ENCODE results near the gene FOXP1. TPM values are rescaled to one million over a fixed set of nuclear protein-coding genes. Genes with fewer than 3 reads are reported as not detected.

Gene FOXP1
- total and polyA plus RNA-seq, 8 donors, result 13.4 to 74.1 (median 44.1) TPM

DNA sequence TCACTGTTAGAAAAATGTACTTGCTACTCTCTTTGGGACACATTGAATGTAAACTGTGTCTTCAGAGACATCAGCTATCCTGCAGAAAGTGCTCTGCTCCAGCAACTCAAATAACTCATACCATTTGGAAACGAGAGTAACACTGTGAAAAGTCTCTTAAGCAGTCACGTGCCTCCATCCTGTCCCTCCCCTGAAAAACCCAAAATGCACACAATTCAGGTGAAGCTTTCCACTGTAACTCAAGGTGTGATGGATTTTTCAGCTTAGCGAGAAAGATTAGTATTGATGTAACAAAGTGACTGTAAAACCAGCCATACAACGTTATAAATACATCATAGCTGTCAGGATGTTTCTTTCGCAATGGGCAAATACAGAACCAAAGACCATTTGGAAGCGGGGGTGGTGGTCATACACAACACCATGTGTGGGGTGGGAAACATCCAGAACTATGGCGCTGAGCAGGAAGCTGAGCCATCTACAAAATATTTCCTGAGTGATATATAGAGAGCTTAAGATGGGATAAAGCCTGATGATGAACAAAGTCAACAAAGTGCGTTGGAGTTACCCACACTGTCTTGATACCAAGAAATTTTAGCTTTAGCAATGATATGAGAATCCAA, 332.3 kb downstream of the FOXP1 start:
- Histone ChIP-seq H3K27ac (no peak overlapping the region), H3K9me3 (no peaks in the 10 kb centered on the region), H3K4me3 (no peak overlapping the region), H3K36me3 (no peaks in the 10 kb centered on the region), H3K4me1 (peaks cover 31 to 48% (median 32%) of the 10 kb centered on the region in 3 donors), H3K27me3 (no peaks in the 10 kb centered on the region)
- no peak for FAIRE-seq
- intact Hi-C loops (cut with DNase I), result loop anchor here in 1 of 3 donors (10.0 kb wide), 1 partner anchor 86 kb away; no protein-coding TSS in a partner anchor
- TF ChIP-seq, protein P1, sequence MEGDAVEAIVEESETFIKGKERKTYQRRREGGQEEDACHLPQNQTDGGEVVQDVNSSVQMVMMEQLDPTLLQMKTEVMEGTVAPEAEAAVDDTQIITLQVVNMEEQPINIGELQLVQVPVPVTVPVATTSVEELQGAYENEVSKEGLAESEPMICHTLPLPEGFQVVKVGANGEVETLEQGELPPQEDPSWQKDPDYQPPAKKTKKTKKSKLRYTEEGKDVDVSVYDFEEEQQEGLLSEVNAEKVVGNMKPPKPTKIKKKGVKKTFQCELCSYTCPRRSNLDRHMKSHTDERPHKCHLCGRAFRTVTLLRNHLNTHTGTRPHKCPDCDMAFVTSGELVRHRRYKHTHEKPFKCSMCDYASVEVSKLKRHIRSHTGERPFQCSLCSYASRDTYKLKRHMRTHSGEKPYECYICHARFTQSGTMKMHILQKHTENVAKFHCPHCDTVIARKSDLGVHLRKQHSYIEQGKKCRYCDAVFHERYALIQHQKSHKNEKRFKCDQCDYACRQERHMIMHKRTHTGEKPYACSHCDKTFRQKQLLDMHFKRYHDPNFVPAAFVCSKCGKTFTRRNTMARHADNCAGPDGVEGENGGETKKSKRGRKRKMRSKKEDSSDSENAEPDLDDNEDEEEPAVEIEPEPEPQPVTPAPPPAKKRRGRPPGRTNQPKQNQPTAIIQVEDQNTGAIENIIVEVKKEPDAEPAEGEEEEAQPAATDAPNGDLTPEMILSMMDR (IDR thresholded peaks at IDR 0.05), result no peak
- WGBS, 2 donors, result 78 to 80% methylated on average over 8 of the region's 8 CpGs
- no peak for DNase-seq
- ATAC-seq, result no peak

DNA sequence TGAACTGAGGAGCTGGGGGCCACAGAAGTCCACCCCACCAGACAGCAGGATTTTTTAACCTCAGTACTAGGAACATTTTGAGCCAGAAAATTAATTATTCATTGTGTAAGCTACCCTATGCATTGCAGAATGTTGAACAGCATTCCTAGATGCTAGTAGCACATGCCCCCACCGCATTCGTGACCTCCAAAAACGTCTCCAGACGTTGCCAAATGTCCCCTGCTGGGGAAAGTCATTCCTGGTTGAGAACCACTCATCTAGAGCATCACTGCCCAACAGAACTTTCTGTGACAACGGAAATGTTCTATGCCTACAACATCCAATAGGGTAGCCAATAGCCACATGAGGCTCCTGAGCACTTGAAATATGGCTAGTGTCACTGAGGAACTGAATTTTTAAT, 333.5 kb downstream of the FOXP1 start:
- TF ChIP-seq, protein P1 (IDR thresholded peaks at IDR 0.05), result no peak
- FAIRE-seq (no peak), ATAC-seq (no peak), DNase-seq (no peak)
- intact Hi-C loops (cut with DNase I), result loop anchor here in 1 of 3 donors (10.0 kb wide), 1 partner anchor 85 kb away; no protein-coding TSS in a partner anchor
- no peak overlapping the region for H3K4me3 ChIP-seq
- H3K27ac ChIP-seq, result no peak overlapping the region
- peaks cover 36 to 58% (median 41%) of the 10 kb centered on the region in 3 donors for H3K4me1 ChIP-seq
- H3K36me3 ChIP-seq, result no peaks in the 10 kb centered on the region
- H3K9me3 ChIP-seq, result no peaks in the 10 kb centered on the region
- no peaks in the 10 kb centered on the region for H3K27me3 ChIP-seq
- 80 to 89% methylated on average over 5 of the region's 5 CpGs for WGBS, 2 donors

DNA sequence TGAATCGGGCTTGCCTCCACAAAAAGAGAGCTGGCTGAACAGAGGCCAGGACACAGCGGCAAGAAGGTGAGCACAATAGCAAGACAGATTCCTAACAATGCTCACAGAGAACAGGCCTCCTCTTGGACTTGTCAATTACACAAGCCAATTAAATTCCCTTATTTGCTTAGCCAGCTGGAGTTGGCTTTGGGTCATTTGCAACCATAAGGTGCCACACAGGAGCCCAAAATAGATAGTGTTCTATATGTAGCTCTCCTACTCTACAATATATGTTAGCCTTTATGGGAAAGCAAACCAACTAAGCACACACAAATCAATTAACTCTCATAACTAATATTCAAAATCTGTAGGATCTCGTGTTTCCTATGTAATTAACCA, 335.6 kb downstream of the FOXP1 start:
- no peaks in the 10 kb centered on the region for H3K36me3 ChIP-seq
- 93 to 96% methylated on average over 3 of the region's 3 CpGs for WGBS, 2 donors
- H3K9me3 ChIP-seq, result no peaks in the 10 kb centered on the region
- intact Hi-C loops (cut with DNase I), result no loop called here
- TF ChIP-seq, protein P1 (IDR thresholded peaks at IDR 0.05), result no peak
- ATAC-seq (no peak), DNase-seq (no peak), FAIRE-seq (no peak)
- H3K27ac ChIP-seq, result no peak overlapping the region
- H3K27me3 ChIP-seq, result no peaks in the 10 kb centered on the region
- H3K4me1 ChIP-seq, result peaks cover 21 to 47% (median 27%) of the 10 kb centered on the region in 3 donors
- H3K4me3 ChIP-seq, result no peak overlapping the region

DNA sequence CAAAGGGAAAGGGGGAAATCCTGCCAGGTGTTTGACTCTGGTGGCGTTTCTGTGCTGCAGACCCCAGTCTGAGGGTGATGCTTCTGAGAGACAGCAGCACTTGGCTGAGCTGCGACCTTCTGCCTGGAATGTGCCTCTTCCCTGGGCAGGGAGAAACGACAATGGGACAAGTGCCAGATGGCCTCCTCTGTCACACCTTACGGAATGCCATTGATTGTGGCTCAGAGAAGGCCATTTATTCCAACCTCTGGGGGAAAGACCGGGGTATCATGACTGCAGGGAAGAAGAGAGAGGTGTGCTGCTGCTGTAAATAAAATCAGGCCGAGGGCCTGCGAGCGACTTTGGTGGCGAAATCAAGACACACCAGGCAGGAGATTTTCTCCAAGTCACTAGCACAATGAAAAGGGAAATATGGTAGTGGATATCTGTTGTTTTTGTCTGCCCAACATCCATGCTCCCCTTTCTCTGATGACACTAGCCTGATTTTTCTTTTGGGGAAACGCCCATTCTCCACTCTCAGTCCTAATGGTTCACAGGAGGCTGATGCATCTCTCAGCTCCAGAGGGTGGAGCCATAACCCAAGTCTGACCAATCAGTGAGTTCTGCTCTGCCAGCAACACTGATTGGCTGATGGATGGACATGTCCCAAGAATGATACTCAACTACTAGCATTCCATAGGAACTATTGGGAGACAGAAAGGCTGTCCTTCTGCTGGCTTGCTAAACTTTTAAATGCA, 336.1 kb downstream of the FOXP1 start:
- WGBS, 2 donors, result 62 to 65% methylated on average over 10 of the region's 10 CpGs
- no peak for FAIRE-seq
- intact Hi-C loops (cut with DNase I), result no loop called here
- Histone ChIP-seq H3K9me3 (no peaks in the 10 kb centered on the region), H3K36me3 (no peaks in the 10 kb centered on the region), H3K4me1 (peaks cover 18 to 43% (median 26%) of the 10 kb centered on the region in 3 donors), H3K27ac (no peak overlapping the region), H3K27me3 (no peaks in the 10 kb centered on the region), H3K4me3 (no peak overlapping the region)
- peak in 2 of 6 donors; percentile 37 to 43 for DNase-seq
- ATAC-seq, result peak; percentile 25 to 53 (median 36)
- TF ChIP-seq, protein P1 (IDR thresholded peaks at IDR 0.05), result no peak
